HEK293 (cell line): ENCODE measurements around the gene MMP14.
A peak's percentile ranks its signal among the peaks of the same experiment; 100 is the strongest.

Experiments used
- CTCF ChIA-PET: fragments of 350-600 bp; formaldehyde crosslinking; extraction: SDS; loops from one replicate; lab custom pipeline; 2021; ENCODE audit warnings: antibody characterized with exemption; lab: Yijun Ruan, JAX
- POLR2A ChIA-PET: fragments of 300-600 bp; formaldehyde crosslinking; extraction: SDS; loops from one replicate; lab custom pipeline; 2020; ENCODE audit warnings: antibody characterized with exemption, inconsistent platforms; lab: Yijun Ruan, JAX
- H3K27ac ChIP-seq: fragments of 200-500 bp; sonication (Bioruptor generic); 2 replicates; pipeline ENCODE4 v1.5.1; 2014; ENCODE audit warnings: low read depth, low read length, control low read depth, inconsistent platforms; ENCODE audit errors: extremely low read depth
- H3K36me3 ChIP-seq, 2 experiments: fragments of 200-500 bp in 1 of 2; sonication (Bioruptor generic) in 1 of 2; 1 replicate in 1 of 2; 2 replicates in 1 of 2; pipeline ENCODE4 v1.5.1; 2014 to 2017; ENCODE audit warnings: inconsistent platforms in 2 of 2, low read length in 2 of 2; ENCODE audit not compliant: control insufficient read depth in 2 of 2, insufficient read depth in 1 of 2
- H3K4me1 ChIP-seq: fragments of 200-500 bp; sonication (Bioruptor generic); 2 replicates; pipeline ENCODE4 v1.5.1; 2014; ENCODE audit warnings: mild to moderate bottlenecking, low read length, inconsistent platforms; ENCODE audit not compliant: control insufficient read depth, insufficient read depth
- H3K4me3 ChIP-seq: 2 replicates; pipeline ENCODE4 v1.5.1; 2011; ENCODE audit warnings: low read depth, mild to moderate bottlenecking, control low read depth, low read length, moderate library complexity
- H3K9me3 ChIP-seq: fragments of 200-500 bp; sonication (Bioruptor generic); 2 replicates; pipeline ENCODE4 v1.5.1; 2014; ENCODE audit warnings: low read depth, low read length, inconsistent platforms; ENCODE audit not compliant: control insufficient read depth, insufficient read depth
- EGR2 ChIP-seq: fragments of 450-650 bp; formaldehyde crosslinking; IDR thresholded peaks from 2 replicates; pipeline ENCODE4 v1.5.1; 2016; ENCODE audit warnings: low read depth, missing biosample characterization, missing genetic modification characterization
- HIC1 ChIP-seq: fragments of 450-650 bp; formaldehyde crosslinking; IDR thresholded peaks from 2 replicates; pipeline ENCODE4 v1.5.1; 2016; ENCODE audit warnings: missing biosample characterization, missing genetic modification characterization
- KLF7 ChIP-seq: fragments of 450-650 bp; formaldehyde crosslinking; IDR thresholded peaks from 2 replicates; pipeline ENCODE4 v1.5.1; 2016; ENCODE audit warnings: missing biosample characterization, missing genetic modification characterization, borderline replicate concordance
- PRDM2 ChIP-seq: fragments of 450-650 bp; formaldehyde crosslinking; IDR thresholded peaks from 2 replicates; pipeline ENCODE4 v1.5.1; 2016; ENCODE audit warnings: missing biosample characterization, missing genetic modification characterization, borderline replicate concordance
- TRIM28 ChIP-seq: IDR thresholded peaks from 2 replicates; pipeline ENCODE4 v1.6.1; 2011; ENCODE audit warnings: low read length, control low read depth, borderline replicate concordance
- YY2 ChIP-seq: fragments of 450-650 bp; formaldehyde crosslinking; IDR thresholded peaks from 2 replicates; pipeline ENCODE4 v1.5.1; 2016; ENCODE audit warnings: missing biosample characterization, missing genetic modification characterization
- ZBTB10 ChIP-seq: fragments of 450-650 bp; formaldehyde crosslinking; IDR thresholded peaks from 2 replicates; pipeline ENCODE4 v1.5.1; 2016; ENCODE audit warnings: missing biosample characterization, missing genetic modification characterization
- ZFHX2 ChIP-seq: fragments of 450-650 bp; formaldehyde crosslinking; conservative IDR thresholded peaks from 2 replicates; pipeline ENCODE4 v1.5.1; 2016; ENCODE audit warnings: missing biosample characterization, missing genetic modification characterization
- ZNF18 ChIP-seq: fragments of 450-650 bp; formaldehyde crosslinking; IDR thresholded peaks from 2 replicates; pipeline ENCODE4 v1.5.1; 2016; ENCODE audit warnings: missing biosample characterization, missing genetic modification characterization
- ZNF624 ChIP-seq: fragments of 450-650 bp; formaldehyde crosslinking; IDR thresholded peaks from 2 replicates; pipeline ENCODE4 v1.5.1; 2017; ENCODE audit warnings: missing biosample characterization, missing genetic modification characterization
- ZNF645 ChIP-seq: fragments of 450-650 bp; formaldehyde crosslinking; IDR thresholded peaks from 2 replicates; pipeline ENCODE4; 2016; ENCODE audit warnings: missing biosample characterization, missing genetic modification characterization
- ZSCAN18 ChIP-seq: fragments of 450-650 bp; formaldehyde crosslinking; IDR thresholded peaks from 2 replicates; pipeline ENCODE4 v1.5.1; 2016; ENCODE audit warnings: missing biosample characterization, missing genetic modification characterization

The MMP14 gene

GRCh38 chr14:22801716-22802115, 34.7 kb upstream of the MMP14 start:
- ChIA-PET POLR2A (no interaction called here), CTCF (interaction anchor here (0.6 kb wide), 1 partner anchor 17 kb away, joined by 3 read pairs; no protein-coding TSS in a partner anchor)
- H3K36me3 ChIP-seq, result no peaks in the 10 kb centered on the region
- no peaks in the 10 kb centered on the region for H3K4me1 ChIP-seq
- no peak overlapping the region for H3K4me3 ChIP-seq
- H3K27ac ChIP-seq, result no peak overlapping the region
- no peaks in the 10 kb centered on the region for H3K9me3 ChIP-seq
- TF ChIP-seq ZNF645 (tag by site-specific recombination), result no peak
- TF ChIP-seq PRDM2 (tag by site-specific recombination), result no peak
- TF ChIP-seq KLF7 (tag by site-specific recombination), result no peak
- TF ChIP-seq ZSCAN18 (tag by site-specific recombination), result no peak
- no peak for TF ChIP-seq ZBTB10 (tag by site-specific recombination)
- TF ChIP-seq EGR2 (tag by site-specific recombination), result peak; percentile 43; the same call in 1 of the 2 replicates
- 0 out of 2 replicates have a peak, but pooled peaks have one; percentile 23 for TF ChIP-seq ZFHX2
- no peak for TF ChIP-seq TRIM28
- no peak for TF ChIP-seq HIC1 (tag by site-specific recombination)
- no peak for TF ChIP-seq ZNF18 (tag by site-specific recombination)
- TF ChIP-seq YY2 (tag by site-specific recombination), result no peak
- TF ChIP-seq ZNF624 (tag by site-specific recombination), result no peak
- TF ChIP-seq, all 188 proteins: peak for 2
